PC-3 (cell line): ENCODE measurements around the gene NEURL1B. TPM values are rescaled to one million over a fixed set of nuclear protein-coding genes. Genes with fewer than 3 reads are reported as not detected.

Experiments used
- ATAC-seq: fragments of 200-7000 bp; cut with Tn5 transposase; 2 replicates; pipeline ENCODE4 v1.9.1; 2020; ENCODE audit warnings: mild to moderate bottlenecking, moderate library complexity
- BruUV-seq: library from RNA; stranded (reverse); fragments of 400-500 nt; replicated peaks from 2 replicates; lab custom pipeline; 2021; lab: Mats Ljungman, UMichigan
- CTCF ChIA-PET: fragments of 300-600 bp; sonication (Branson Sonifier 250); formaldehyde crosslinking; loops from one replicate; lab custom pipeline; 2022; ENCODE audit warnings: antibody characterized with exemption; lab: Charles Lee
- POLR2A ChIA-PET: fragments of 300-600 bp; sonication (Branson Sonifier 250); formaldehyde crosslinking; loops from one replicate; lab custom pipeline; 2022; ENCODE audit warnings: antibody characterized with exemption; ENCODE audit not compliant: unreplicated experiment; lab: Charles Lee
- DNase-seq: peaks from one replicate; pipeline ENCODE4 v3.0.0-alpha.2; 2015
- H2AFZ ChIP-seq: fragments of 300-600 bp; sonication (generic); 2 replicates; pipeline ENCODE4 v1.6.0; 2016; ENCODE audit warnings: antibody characterized with exemption, low read length
- H3F3A ChIP-seq: fragments of 300-600 bp; sonication (generic); one replicate; pipeline ENCODE4 v1.6.0; 2017; ENCODE audit warnings: antibody characterized with exemption, low read length, control low read depth, mild to moderate bottlenecking; ENCODE audit not compliant: unreplicated experiment
- H3K27ac ChIP-seq: fragments of 300-600 bp; sonication (generic); 2 replicates; pipeline ENCODE4 v1.5.1; 2016; ENCODE audit warnings: mild to moderate bottlenecking, low read length
- H3K27me3 ChIP-seq: fragments of 300-600 bp; sonication (generic); 2 replicates; pipeline ENCODE4 v1.6.1; 2016; ENCODE audit warnings: low read length, mixed read lengths
- H3K36me3 ChIP-seq: fragments of 300-600 bp; sonication (generic); 2 replicates; pipeline ENCODE4 v1.6.1; 2016; ENCODE audit warnings: low read depth, mixed run types, low read length, mixed read lengths
- H3K4me1 ChIP-seq: fragments of 300-600 bp; sonication (generic); 2 replicates; pipeline ENCODE4 v1.5.1; 2016; ENCODE audit warnings: low read length; ENCODE audit not compliant: insufficient read depth
- H3K4me2 ChIP-seq: fragments of 300-600 bp; sonication (generic); 2 replicates; pipeline ENCODE4 v1.6.0; 2016; ENCODE audit warnings: low read length
- H3K4me3 ChIP-seq: fragments of 300-600 bp; sonication (generic); 2 replicates; pipeline ENCODE4 v1.5.1; 2016; ENCODE audit warnings: mild to moderate bottlenecking, low read length, mixed read lengths
- H3K79me2 ChIP-seq: fragments of 300-600 bp; sonication (generic); 2 replicates; pipeline ENCODE4 v1.6.1; 2017; ENCODE audit warnings: low read length, mixed read lengths
- H3K9ac ChIP-seq: fragments of 300-600 bp; sonication (generic); 2 replicates; pipeline ENCODE4 v1.6.0; 2016; ENCODE audit warnings: mild to moderate bottlenecking, low read length
- H3K9me2 ChIP-seq: fragments of 300-600 bp; sonication (generic); replicated peaks from 2 replicates; pipeline ENCODE4 v1.6.1; 2016; ENCODE audit warnings: mixed run types, low read length, mixed read lengths
- H3K9me3 ChIP-seq: fragments of 300-600 bp; sonication (generic); 2 replicates; pipeline ENCODE4 v1.6.1; 2016; ENCODE audit warnings: low read length, mixed read lengths
- H4K20me1 ChIP-seq: fragments of 300-600 bp; sonication (generic); 2 replicates; pipeline ENCODE4 v1.6.1; 2016; ENCODE audit warnings: low read length, mixed read lengths
- EZH2 ChIP-seq: fragments of 300-600 bp; sonication (generic); IDR thresholded peaks from one replicate; pipeline ENCODE4 v1.6.1; 2017; ENCODE audit warnings: antibody characterized with exemption, mild to moderate bottlenecking, low read length; ENCODE audit not compliant: unreplicated experiment
- EZH2phosphoT487 ChIP-seq: fragments of 300-600 bp; sonication (generic); IDR thresholded peaks from 2 replicates; pipeline ENCODE4 v1.6.1; 2018; ENCODE audit warnings: mild to moderate bottlenecking, antibody characterized with exemption, low read length, borderline replicate concordance
- intact Hi-C: fragments of 100-400 bp; cut with micrococcal nuclease; formaldehyde crosslinking; loops from 2 replicates; pipeline ENCODE4 v1.9.0; 2023
- total RNA-seq: library from RNA; depleted of rRNA; stranded (reverse); fragments of >200 nt; gene quantifications from 2 replicates; pipeline ENCODE4 v1.2.3, GENCODE V29; 2014
- TF ChIP-seq, protein P1 (sequence below): fragments of 300-600 bp; sonication (generic); conservative IDR thresholded peaks from 2 replicates; pipeline ENCODE4 v1.5.1; 2017; ENCODE audit warnings: antibody characterized with exemption, low read depth, mild to moderate bottlenecking, low read length

NEURL1B gene
- total RNA-seq, 1 experiment from 2014 or later = 0.95 TPM

DNA sequence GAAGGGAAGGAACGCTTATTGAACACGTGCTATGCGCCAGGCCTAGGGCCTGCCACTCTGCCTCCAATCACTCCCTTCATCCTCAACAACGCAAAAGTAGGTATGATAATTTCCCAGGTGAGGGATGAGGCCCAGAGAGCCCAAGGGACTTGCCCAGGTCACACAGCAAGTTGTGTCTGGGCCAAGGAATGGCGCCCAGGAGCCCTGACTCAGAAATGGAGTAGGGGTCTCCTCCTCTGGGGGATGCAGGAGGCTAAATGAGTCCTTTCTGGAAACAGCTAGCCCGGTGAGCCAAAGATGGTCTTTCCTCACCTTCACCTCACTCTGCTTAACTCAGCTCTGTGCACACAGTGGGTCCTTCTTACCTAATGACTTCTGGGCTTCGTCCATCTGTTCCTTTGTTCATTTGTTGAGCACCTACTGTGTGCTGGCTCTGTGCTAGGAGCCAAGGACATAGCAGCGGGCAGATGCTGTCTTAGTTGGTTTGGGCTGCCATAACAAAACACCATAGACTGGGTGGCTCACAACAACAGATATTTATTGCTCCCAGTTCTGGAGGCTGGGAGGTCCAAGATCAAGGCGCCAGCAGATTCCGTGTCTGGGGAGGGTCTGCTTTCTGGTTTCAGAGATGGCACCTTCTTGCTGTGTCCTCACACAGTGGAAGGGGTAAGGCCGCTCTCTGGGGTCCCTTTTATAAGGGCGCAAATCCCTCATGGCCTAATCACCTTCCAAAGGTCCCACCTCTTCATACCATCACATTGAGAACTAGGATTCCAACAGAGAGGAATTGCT lies 22.3 kb upstream of the NEURL1B start:
- H3F3A ChIP-seq = no peaks in the 10 kb centered on the region
- H3K27me3 ChIP-seq = peaks cover 41% of the 10 kb centered on the region
- no peak overlapping the region for H3K27ac ChIP-seq
- no peaks in the 10 kb centered on the region for H3K9me2 ChIP-seq
- ATAC-seq = no peak
- no peak overlapping the region for H3K4me3 ChIP-seq
- ChIA-PET CTCF (no interaction called here), POLR2A (no interaction called here)
- no peak overlapping the region for H3K4me2 ChIP-seq
- no peak overlapping the region for H2AFZ ChIP-seq
- no peaks in the 10 kb centered on the region for H3K4me1 ChIP-seq
- no peaks in the 10 kb centered on the region for H4K20me1 ChIP-seq
- H3K36me3 ChIP-seq = no peaks in the 10 kb centered on the region
- H3K9me3 ChIP-seq = no peaks in the 10 kb centered on the region
- intact Hi-C loops = no loop called here
- TF ChIP-seq, protein P1, sequence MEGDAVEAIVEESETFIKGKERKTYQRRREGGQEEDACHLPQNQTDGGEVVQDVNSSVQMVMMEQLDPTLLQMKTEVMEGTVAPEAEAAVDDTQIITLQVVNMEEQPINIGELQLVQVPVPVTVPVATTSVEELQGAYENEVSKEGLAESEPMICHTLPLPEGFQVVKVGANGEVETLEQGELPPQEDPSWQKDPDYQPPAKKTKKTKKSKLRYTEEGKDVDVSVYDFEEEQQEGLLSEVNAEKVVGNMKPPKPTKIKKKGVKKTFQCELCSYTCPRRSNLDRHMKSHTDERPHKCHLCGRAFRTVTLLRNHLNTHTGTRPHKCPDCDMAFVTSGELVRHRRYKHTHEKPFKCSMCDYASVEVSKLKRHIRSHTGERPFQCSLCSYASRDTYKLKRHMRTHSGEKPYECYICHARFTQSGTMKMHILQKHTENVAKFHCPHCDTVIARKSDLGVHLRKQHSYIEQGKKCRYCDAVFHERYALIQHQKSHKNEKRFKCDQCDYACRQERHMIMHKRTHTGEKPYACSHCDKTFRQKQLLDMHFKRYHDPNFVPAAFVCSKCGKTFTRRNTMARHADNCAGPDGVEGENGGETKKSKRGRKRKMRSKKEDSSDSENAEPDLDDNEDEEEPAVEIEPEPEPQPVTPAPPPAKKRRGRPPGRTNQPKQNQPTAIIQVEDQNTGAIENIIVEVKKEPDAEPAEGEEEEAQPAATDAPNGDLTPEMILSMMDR = no peak
- TF ChIP-seq EZH2phosphoT487 (no peak), EZH2 (no peak)
- H3K79me2 ChIP-seq = no peaks in the 10 kb centered on the region
- BruUV-seq = no TSS peak
- DNase-seq = no peak
- H3K9ac ChIP-seq = no peak overlapping the region

DNA sequence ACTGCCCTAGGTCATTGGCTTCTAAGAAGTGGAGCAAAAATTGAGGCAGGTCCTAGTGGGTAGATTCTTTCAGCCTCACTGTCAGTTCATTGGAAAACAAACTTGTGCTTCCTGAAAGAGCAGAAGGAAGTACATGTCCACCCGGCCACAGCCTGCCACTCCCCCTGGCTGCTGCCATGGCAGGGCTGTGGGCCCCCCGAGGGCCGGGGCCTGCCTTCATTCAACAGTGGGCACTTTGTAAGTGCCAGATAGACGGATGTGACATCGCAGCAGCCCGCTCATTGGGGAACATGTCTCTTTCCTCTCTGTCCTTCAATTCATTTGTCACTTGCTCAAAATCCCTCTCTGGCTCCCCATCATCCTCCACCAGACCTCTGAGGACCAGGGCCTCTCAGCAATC lies 20.6 kb upstream of the NEURL1B start:
- Histone ChIP-seq H3K4me2 (no peak overlapping the region), H3K4me3 (no peak overlapping the region), H3K9me2 (no peaks in the 10 kb centered on the region), H3F3A (no peaks in the 10 kb centered on the region), H3K27ac (no peak overlapping the region), H3K36me3 (no peaks in the 10 kb centered on the region), H4K20me1 (no peaks in the 10 kb centered on the region), H3K9me3 (no peaks in the 10 kb centered on the region), H3K9ac (no peak overlapping the region), H3K79me2 (no peaks in the 10 kb centered on the region), H2AFZ (no peak overlapping the region), H3K27me3 (peaks cover 44% of the 10 kb centered on the region), H3K4me1 (no peaks in the 10 kb centered on the region)
- ChIA-PET POLR2A (no interaction called here), CTCF (no interaction called here)
- ATAC-seq (no peak), DNase-seq (no peak)
- intact Hi-C loops = no loop called here
- no TSS peak for BruUV-seq
- TF ChIP-seq, protein P1 = no peak
